GM12891 (cell line): Measurements from ENCODE around the gene VTI1A.
"Not testable (repeated sequence)": the region's sequence is repeated elsewhere in the genome, so short reads cannot be mapped to it uniquely, and the experiment has no call there.

Experiments used
- DNase-seq: peaks from one replicate; pipeline ENCODE4 v3.0.0; 2011; ENCODE audit warnings: low spot score; ENCODE audit not compliant: insufficient read length
- FAIRE-seq: peaks from 2 replicates; lab custom pipeline; 2011; peaks lifted over from hg19 to GRCh38; lab: Jason Lieb, UNC
- PAX5 ChIP-seq: IDR thresholded peaks from 2 replicates; pipeline ENCODE4 v1.6.1; 2011; ENCODE audit warnings: low read length, moderate library complexity, mild to moderate bottlenecking; ENCODE audit not compliant: insufficient read depth, severe bottlenecking
- POLR2A ChIP-seq: IDR thresholded peaks from 2 replicates; pipeline ENCODE4 v1.6.1; 2011; ENCODE audit warnings: low read depth, low read length, control low read depth
- POLR2AphosphoS5 ChIP-seq: IDR thresholded peaks from 2 replicates; pipeline ENCODE4 v1.6.1; 2011; ENCODE audit warnings: low read depth, low read length, control low read depth
- POU2F2 ChIP-seq: IDR thresholded peaks from 2 replicates; pipeline ENCODE4 v1.6.1; 2011; ENCODE audit warnings: low read depth, mild to moderate bottlenecking, control low read depth, low read length, moderate library complexity
- SPI1 ChIP-seq: IDR thresholded peaks from 2 replicates; pipeline ENCODE4 v1.6.1; 2011; ENCODE audit warnings: low read depth, low read length, control low read depth
- TAF1 ChIP-seq: IDR thresholded peaks from 2 replicates; pipeline ENCODE4 v1.6.1; 2011; ENCODE audit warnings: low read depth, low read length, control low read depth

Gene VTI1A

DNA sequence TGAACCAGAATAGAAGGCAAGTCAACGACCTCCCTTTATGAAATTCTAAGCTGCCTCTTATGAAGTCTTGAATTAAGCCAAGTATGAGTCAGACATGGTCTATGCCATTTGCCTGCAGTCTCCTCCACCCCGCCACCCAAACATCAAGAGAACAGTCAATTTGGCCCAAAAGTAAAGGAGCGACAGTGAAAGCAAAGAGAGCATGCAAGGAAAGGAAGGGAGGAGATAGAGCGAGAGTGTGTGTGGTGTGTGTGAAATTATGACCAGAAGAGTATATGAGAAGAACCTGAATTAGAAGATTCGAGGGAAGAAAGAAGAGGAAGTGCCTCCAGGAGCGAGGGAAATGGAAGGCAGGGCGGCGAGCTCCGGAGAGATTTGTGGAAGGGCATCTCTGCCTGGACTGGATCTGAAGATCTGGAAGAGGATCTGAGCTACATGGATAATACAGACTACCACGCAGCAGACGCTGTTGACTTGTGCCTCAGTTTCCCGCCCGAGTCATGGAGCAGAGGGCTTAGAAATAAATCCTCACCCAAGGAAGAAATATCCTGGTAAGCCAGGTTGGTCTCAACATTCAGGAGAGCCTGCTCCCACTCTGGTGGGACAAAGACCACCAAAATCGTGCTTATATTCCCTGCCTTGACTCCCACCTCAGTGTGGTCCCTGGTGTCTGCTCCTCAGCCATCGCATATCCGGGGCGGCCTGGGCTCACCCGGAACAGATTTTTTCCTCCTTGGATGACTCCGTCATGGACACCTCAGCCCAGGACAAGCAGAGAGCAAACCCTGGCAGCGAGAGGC is 760 bp upstream of the VTI1A start:
- peak; percentile 51 for FAIRE-seq
- no peak for DNase-seq
- TF ChIP-seq POLR2A (no peak), SPI1 (peak; percentile 87)

DNA sequence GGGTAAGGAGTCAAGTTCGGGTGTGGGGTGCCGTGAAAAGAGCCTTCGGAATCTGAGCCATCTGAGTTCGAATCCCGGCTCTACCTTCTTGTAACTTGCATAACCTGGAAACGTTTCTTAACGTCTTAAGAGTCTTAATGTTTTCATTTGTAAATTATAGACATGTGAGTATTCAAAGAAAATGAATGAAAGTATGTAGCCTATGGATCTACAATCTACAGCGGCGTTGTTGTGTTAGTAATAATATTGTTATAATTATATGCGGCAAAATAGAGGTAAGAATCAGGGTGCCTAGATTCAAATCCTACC is 559 bp downstream of the VTI1A start:
- FAIRE-seq (peak; percentile 35), DNase-seq (no peak)
- TF ChIP-seq POLR2AphosphoS5 (no peak), SPI1 (no peak), PAX5 (no peak), POU2F2 (no peak), TAF1 (no peak), POLR2A (no peak)

DNA sequence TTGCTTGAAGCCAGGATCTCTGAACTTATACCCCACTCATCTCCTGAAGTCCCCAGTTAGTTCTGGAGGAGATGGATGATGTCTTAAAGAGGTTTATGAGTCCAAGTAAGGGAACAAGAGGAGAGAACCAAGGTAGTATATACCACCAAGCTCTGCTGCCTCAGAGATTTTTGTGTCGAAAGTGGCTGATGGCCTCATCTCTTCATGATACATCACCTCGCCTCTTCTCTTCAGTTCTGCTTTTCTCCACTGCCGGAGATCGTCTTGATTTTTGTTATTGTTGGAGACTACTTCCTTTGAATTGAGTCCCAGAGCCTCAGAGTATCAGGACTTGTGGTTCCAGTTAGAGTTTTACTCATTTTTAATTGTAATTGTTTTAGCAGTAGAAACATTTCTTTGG is 1.9 kb downstream of the VTI1A start:
- no peak for FAIRE-seq
- TF ChIP-seq POLR2A: no peak
- TF ChIP-seq POLR2AphosphoS5: no peak
- TF ChIP-seq PAX5: no peak
- TF ChIP-seq POU2F2: no peak
- TF ChIP-seq SPI1: no peak
- TF ChIP-seq TAF1: no peak
- DNase-seq: no peak

- FAIRE-seq (no peak), DNase-seq (no peak)
- TF ChIP-seq PAX5 (no peak), POLR2AphosphoS5 (no peak), POU2F2 (no peak), SPI1 (no peak), POLR2A (no peak), TAF1 (no peak)
These were observed 8.1 kb downstream of the VTI1A start for GRCh38 chr10:112454910-112455779.

GRCh38 chr10:112456533-112456932 is 9.5 kb downstream of the VTI1A start:
- DNase-seq (no peak), FAIRE-seq (no peak)
- TF ChIP-seq POU2F2 (no peak), TAF1 (no peak), PAX5 (no peak), POLR2A (no peak), SPI1 (no peak), POLR2AphosphoS5 (no peak)

DNA sequence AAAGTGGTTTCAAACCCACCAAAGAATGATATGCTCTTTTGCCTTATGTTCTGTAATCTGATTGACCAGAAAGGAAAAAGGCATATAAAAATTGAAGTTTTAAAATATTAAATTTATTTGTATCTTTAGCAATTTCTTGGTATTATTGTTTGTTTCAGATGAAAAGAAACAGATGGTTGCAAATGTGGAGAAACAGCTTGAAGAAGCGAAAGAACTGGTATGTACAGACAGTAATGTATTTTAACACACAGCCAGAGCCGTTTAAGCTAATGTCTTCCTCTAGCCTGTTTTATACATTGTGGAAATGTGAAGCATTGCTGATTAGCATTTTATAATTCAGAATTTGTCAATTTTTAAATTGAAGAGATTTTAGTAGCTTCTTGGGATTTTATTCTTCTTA is 13.4 kb downstream of the VTI1A start:
- TF ChIP-seq TAF1: no peak
- no peak for TF ChIP-seq PAX5
- TF ChIP-seq POLR2A: no peak
- TF ChIP-seq SPI1: no peak
- FAIRE-seq (no peak), DNase-seq (no peak)

- DNase-seq (no peak), FAIRE-seq (no peak)
- TF ChIP-seq PAX5: no peak
- TF ChIP-seq SPI1: no peak
- no peak for TF ChIP-seq TAF1
- TF ChIP-seq POU2F2: no peak
- no peak for TF ChIP-seq POLR2AphosphoS5
- no peak for TF ChIP-seq POLR2A
These were observed 14.2 kb downstream of the VTI1A start for GRCh38 chr10:112461029-112461887.

GRCh38 chr10:112464074-112464473 is 17.1 kb downstream of the VTI1A start:
- not testable (repeated sequence) for DNase-seq, FAIRE-seq
- TF ChIP-seq SPI1: peak; percentile 61

- FAIRE-seq (no peak), DNase-seq (no peak)
- TF ChIP-seq POLR2A: no peak
- TF ChIP-seq POU2F2: no peak
- no peak for TF ChIP-seq TAF1
- no peak for TF ChIP-seq POLR2AphosphoS5
- TF ChIP-seq SPI1: no peak
- TF ChIP-seq PAX5: no peak
These were observed 18.4 kb downstream of the VTI1A start for GRCh38 chr10:112465299-112465883.
